ENCODE data around the gene ATP5F1D. TPM values are rescaled to one million over a fixed set of nuclear protein-coding genes. Genes with fewer than 3 reads are reported as not detected.

Gene ATP5F1D
- total RNA-seq, 1 donor from 2014 or later, result 7.1 TPM

DNA sequence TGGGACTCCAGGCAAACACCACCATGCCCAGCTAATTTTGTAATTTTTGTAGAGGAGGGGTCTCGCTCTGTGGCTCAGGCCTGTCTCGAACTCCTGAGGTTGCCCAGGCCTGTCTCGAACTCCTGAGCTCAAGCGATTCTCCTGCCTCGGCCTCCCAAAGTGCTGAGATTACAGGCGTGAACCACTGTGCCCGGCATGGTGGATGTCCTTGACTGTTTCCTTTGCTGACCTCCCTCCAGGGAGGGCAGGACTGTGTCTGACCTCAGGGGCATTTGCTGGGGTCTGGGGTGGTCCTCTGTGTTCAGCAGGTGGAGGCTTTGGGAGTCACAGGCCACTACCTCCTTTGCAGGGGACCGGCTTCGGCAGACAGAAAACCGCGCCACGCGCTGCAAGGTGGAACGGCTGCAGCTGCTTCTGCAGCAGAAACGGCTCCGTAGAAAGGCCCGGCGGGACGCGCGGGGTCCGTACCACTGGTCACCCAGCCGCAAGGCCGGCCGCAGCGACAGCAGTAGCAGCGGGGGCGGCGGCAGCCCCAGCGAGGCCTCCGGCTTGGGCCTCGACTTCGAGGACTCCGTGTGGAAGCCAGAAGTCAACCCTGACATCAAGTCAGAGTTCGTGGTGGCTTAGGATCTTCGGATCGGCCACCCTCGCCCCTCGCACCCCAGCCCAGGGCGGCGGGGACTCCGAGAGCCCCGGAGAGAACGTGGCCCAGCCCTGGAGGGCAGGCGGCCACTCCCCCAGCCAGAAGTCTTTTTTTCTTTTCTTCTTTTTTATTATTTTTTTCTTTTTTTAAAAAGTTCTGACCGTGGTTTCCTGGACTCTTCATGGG lies 15.3 kb downstream of the ATP5F1D start:
- peak overlapping the region; percentile 72 for H3K27ac ChIP-seq
- no peaks in the 10 kb centered on the region for H3K9me3 Mint-ChIP-seq

DNA sequence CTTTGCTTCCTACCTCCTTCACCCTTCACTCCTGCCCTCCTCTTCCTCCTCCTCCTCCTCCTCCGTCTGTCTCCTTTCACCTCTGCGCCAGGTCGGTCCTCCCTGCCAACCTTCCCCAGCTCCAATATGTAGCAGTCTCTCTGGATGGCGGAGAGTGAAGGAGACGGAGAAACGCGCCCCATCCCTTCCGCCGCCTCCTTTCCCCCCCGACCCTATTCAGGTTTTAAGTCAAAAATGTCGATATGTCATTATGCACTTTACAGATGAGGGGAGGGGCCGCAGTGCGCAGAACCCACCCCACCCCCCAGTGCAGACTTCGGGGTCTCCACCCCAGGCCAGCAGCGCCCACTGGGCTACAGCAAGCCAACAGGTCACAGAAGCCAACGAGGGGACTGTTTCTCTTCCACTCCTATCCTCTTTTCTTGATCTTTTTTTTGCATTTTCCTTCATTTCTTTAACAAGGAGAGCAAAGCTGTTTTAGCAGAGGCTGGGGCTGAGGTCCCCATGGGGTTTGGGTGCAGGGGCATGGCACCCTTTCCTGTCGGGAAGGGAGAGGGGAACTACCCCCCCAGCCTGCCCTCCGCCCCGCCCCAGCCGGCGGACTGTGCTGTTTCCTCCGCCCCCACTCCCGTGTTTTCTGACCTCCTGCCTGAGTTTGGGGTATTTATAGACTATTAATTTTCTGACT lies 16.1 kb downstream of the ATP5F1D start:
- Histone ChIP-seq H3K27me3 (no peaks in the 10 kb centered on the region), H3K27ac (peak overlapping the region; percentile 85), H3K9me3 (ENCODE audit: low read depth) (no peaks in the 10 kb centered on the region), H2AFZ (replicated peaks) (no peak overlapping the region), H4K20me1 (ENCODE audit: low read depth) (peaks cover 79% of the 10 kb centered on the region), H3F3A (ENCODE audit: low read depth) (peaks cover 87% of the 10 kb centered on the region), H3K4me2 (no peak overlapping the region), H3K9ac (no peak overlapping the region), H3K36me3 (no peaks in the 10 kb centered on the region), H3K4me1 (peaks cover 43% of the 10 kb centered on the region), H3K79me2 (ENCODE audit: low read depth) (peaks cover 61% of the 10 kb centered on the region), H3K4me3 (no peak overlapping the region)
- H3K4me1 Mint-ChIP-seq, result peaks cover 43% of the 10 kb centered on the region
- no peak for DNase-seq (ENCODE audit: low spot score)
- peaks cover 12% of the 10 kb centered on the region for H3K27me3 Mint-ChIP-seq (ENCODE audit: insufficient read depth, low read depth)
- H3K4me3 Mint-ChIP-seq, result peak overlapping the region; percentile 63
- no peaks in the 10 kb centered on the region for H3K9me3 Mint-ChIP-seq
- H3K36me3 Mint-ChIP-seq, result peaks cover 11% of the 10 kb centered on the region
- no peak overlapping the region for H3K27ac Mint-ChIP-seq
- no peak for TF ChIP-seq EZH2 (IDR thresholded peaks at IDR 0.05)
- TF ChIP-seq, protein P1, sequence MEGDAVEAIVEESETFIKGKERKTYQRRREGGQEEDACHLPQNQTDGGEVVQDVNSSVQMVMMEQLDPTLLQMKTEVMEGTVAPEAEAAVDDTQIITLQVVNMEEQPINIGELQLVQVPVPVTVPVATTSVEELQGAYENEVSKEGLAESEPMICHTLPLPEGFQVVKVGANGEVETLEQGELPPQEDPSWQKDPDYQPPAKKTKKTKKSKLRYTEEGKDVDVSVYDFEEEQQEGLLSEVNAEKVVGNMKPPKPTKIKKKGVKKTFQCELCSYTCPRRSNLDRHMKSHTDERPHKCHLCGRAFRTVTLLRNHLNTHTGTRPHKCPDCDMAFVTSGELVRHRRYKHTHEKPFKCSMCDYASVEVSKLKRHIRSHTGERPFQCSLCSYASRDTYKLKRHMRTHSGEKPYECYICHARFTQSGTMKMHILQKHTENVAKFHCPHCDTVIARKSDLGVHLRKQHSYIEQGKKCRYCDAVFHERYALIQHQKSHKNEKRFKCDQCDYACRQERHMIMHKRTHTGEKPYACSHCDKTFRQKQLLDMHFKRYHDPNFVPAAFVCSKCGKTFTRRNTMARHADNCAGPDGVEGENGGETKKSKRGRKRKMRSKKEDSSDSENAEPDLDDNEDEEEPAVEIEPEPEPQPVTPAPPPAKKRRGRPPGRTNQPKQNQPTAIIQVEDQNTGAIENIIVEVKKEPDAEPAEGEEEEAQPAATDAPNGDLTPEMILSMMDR (IDR thresholded peaks at IDR 0.05), result no peak
- no peak for TF ChIP-seq EZH2phosphoT487 (IDR thresholded peaks at IDR 0.05)

More for the DNA sequence above, 15.3 kb downstream of the ATP5F1D start:
- no peaks in the 10 kb centered on the region for H3K36me3 ChIP-seq
- peaks cover 43% of the 10 kb centered on the region for H3K4me1 ChIP-seq
- Mint-ChIP-seq H3K36me3 (peaks cover 11% of the 10 kb centered on the region), H3K27me3 (ENCODE audit: insufficient read depth, low read depth) (peaks cover 12% of the 10 kb centered on the region), H3K27ac (no peak overlapping the region), H3K4me1 (peaks cover 39% of the 10 kb centered on the region), H3K4me3 (no peak overlapping the region)
- peaks cover 85% of the 10 kb centered on the region for H3F3A ChIP-seq (ENCODE audit: low read depth)
- H3K79me2 ChIP-seq (ENCODE audit: low read depth), result peaks cover 63% of the 10 kb centered on the region
- no peak overlapping the region for H3K4me2 ChIP-seq
- H2AFZ ChIP-seq (replicated peaks), result no peak overlapping the region
- H4K20me1 ChIP-seq (ENCODE audit: low read depth), result peaks cover 87% of the 10 kb centered on the region
- DNase-seq (ENCODE audit: low spot score), result no peak
- no peaks in the 10 kb centered on the region for H3K9me3 ChIP-seq (ENCODE audit: low read depth)
- H3K4me3 ChIP-seq, result no peak overlapping the region
- no peaks in the 10 kb centered on the region for H3K27me3 ChIP-seq
- TF ChIP-seq, protein P1 (IDR thresholded peaks at IDR 0.05), result no peak
- no peak for TF ChIP-seq EZH2phosphoT487 (IDR thresholded peaks at IDR 0.05)
- TF ChIP-seq EZH2 (IDR thresholded peaks at IDR 0.05), result no peak
- H3K9ac ChIP-seq, result no peak overlapping the region

DNA sequence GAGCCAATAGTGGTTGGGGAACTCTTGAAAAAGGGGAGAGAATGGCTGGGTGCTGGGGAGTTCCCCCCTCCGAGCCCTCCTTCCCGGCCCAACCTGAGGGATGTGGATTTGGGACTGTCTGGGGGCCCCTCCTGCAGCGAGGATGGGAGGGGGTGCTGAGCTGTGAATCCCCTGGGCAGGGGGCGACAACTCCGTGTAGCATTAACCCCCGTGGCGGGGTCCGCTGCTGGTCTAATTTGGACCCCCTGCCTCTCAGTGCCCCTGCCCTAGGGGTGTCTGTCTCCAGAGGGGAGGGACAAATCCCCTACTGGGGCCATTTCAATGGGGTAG lies 16.6 kb downstream of the ATP5F1D start:
- Histone ChIP-seq H3K36me3 (no peaks in the 10 kb centered on the region), H3K4me2 (no peak overlapping the region)
- peaks cover 49% of the 10 kb centered on the region for H3K4me1 Mint-ChIP-seq

More for the DNA sequence above, 16.6 kb downstream of the ATP5F1D start:
- Histone ChIP-seq H3K27me3 (no peaks in the 10 kb centered on the region), H3K4me3 (no peak overlapping the region), H3F3A (ENCODE audit: low read depth) (peaks cover 86% of the 10 kb centered on the region), H3K79me2 (ENCODE audit: low read depth) (peaks cover 56% of the 10 kb centered on the region), H3K9ac (no peak overlapping the region), H2AFZ (replicated peaks) (no peak overlapping the region), H4K20me1 (ENCODE audit: low read depth) (peaks cover 74% of the 10 kb centered on the region), H3K27ac (peak overlapping the region; percentile 85), H3K9me3 (ENCODE audit: low read depth) (no peaks in the 10 kb centered on the region), H3K4me1 (peaks cover 41% of the 10 kb centered on the region)
- DNase-seq (ENCODE audit: low spot score), result no peak
- H3K27ac Mint-ChIP-seq, result no peak overlapping the region
- H3K4me3 Mint-ChIP-seq, result peak overlapping the region; percentile 57
- H3K27me3 Mint-ChIP-seq (ENCODE audit: insufficient read depth, low read depth), result peaks cover 12% of the 10 kb centered on the region
- TF ChIP-seq EZH2phosphoT487 (IDR thresholded peaks at IDR 0.05) (no peak), EZH2 (IDR thresholded peaks at IDR 0.05) (no peak)
- TF ChIP-seq, protein P1 (IDR thresholded peaks at IDR 0.05), result no peak
- H3K9me3 Mint-ChIP-seq, result no peaks in the 10 kb centered on the region
- H3K36me3 Mint-ChIP-seq, result peaks cover 11% of the 10 kb centered on the region

All from neural progenitor cell (in vitro differentiated cells).